ENCODE measurements around the gene NLGN4Y. TPM values are rescaled to one million over a fixed set of nuclear protein-coding genes. Genes with fewer than 3 reads are reported as not detected.
"Not testable (repeated sequence)": the region's sequence is repeated elsewhere in the genome, so short reads cannot be mapped to it uniquely, and the experiment has no call there.

The NLGN4Y gene
- polyA plus RNA-seq, 1 of the 3 experiments (the other 2 are of a cell fraction): not detected

GRCh38 chrY:14860448-14860847 is 336.1 kb downstream of the NLGN4Y start:
- H3K9me3 ChIP-seq: no peaks in the 10 kb centered on the region
- no peak overlapping the region for H2AFZ ChIP-seq (ENCODE audit: low read depth)
- no peak for DNase-seq
- H3K27ac ChIP-seq (ENCODE audit: low read depth in 2 of 2, low read length in 1 of 2): no peak overlapping the region
- no peak overlapping the region for H3K4me2 ChIP-seq
- no peaks in the 10 kb centered on the region for H3K4me1 ChIP-seq (ENCODE audit: control insufficient read depth in 1 of 2, insufficient read depth in 2 of 2, low read depth in 1 of 2, low read length in 1 of 2)
- H3K79me2 ChIP-seq (ENCODE audit: insufficient read depth): no peaks in the 10 kb centered on the region
- H3K9ac ChIP-seq: no peak overlapping the region
- no peaks in the 10 kb centered on the region for H3K36me3 ChIP-seq (replicated peaks in 1 of 2; ENCODE audit: control insufficient read depth in 1 of 2, insufficient read depth in 2 of 2, low read length in 1 of 2)
- H3F3A ChIP-seq (replicated peaks; ENCODE audit: insufficient read depth): no peaks in the 10 kb centered on the region
- ChIA-PET CTCF (no interaction called here), POLR2A (no interaction called here)
- no peaks in the 10 kb centered on the region for H3K27me3 ChIP-seq (ENCODE audit: insufficient read depth)
- no peak overlapping the region for H3K4me3 ChIP-seq (ENCODE audit: low read depth in 2 of 2, low read length in 1 of 2)
- H3K9me2 ChIP-seq: no peaks in the 10 kb centered on the region
- H4K20me1 ChIP-seq (ENCODE audit: insufficient read depth): no peaks in the 10 kb centered on the region
- TF ChIP-seq RAD21 (IDR thresholded peaks at IDR 0.05; ENCODE audit: low read length): no peak
- no peak for TF ChIP-seq MEF2A (IDR thresholded peaks at IDR 0.05; ENCODE audit: borderline replicate concordance, low read depth)
- no peak for TF ChIP-seq POLR2AphosphoS5 (IDR thresholded peaks at IDR 0.05; ENCODE audit: low read depth, low read length)

GRCh38 chrY:14861033-14861432 is 336.7 kb downstream of the NLGN4Y start:
- DNase-seq; H3K9me2 ChIP-seq; H3K4me1 ChIP-seq (ENCODE audit: control insufficient read depth in 1 of 2, insufficient read depth in 2 of 2, low read depth in 1 of 2, low read length in 1 of 2); H3F3A ChIP-seq (replicated peaks; ENCODE audit: insufficient read depth); H3K4me3 ChIP-seq (ENCODE audit: low read depth in 2 of 2, low read length in 1 of 2); H3K79me2 ChIP-seq (ENCODE audit: insufficient read depth); H4K20me1 ChIP-seq (ENCODE audit: insufficient read depth); H3K27ac ChIP-seq (ENCODE audit: low read depth in 2 of 2, low read length in 1 of 2); H3K9ac ChIP-seq; H2AFZ ChIP-seq (ENCODE audit: low read depth); POLR2A ChIA-PET; H3K36me3 ChIP-seq (replicated peaks in 1 of 2; ENCODE audit: control insufficient read depth in 1 of 2, insufficient read depth in 2 of 2, low read length in 1 of 2); CTCF ChIA-PET; H3K9me3 ChIP-seq; H3K4me2 ChIP-seq; H3K27me3 ChIP-seq (ENCODE audit: insufficient read depth): not testable (repeated sequence)
- WGBS (ENCODE audit: low lambda C conversion rate): no CpG with 5 or more reads among the region's 8 CpGs

GRCh38 chrY:14871971-14872370 is 347.6 kb downstream of the NLGN4Y start:
- no peaks in the 10 kb centered on the region for H3F3A ChIP-seq (replicated peaks; ENCODE audit: insufficient read depth)
- no peaks in the 10 kb centered on the region for H3K4me1 ChIP-seq (ENCODE audit: control insufficient read depth in 1 of 2, insufficient read depth in 2 of 2, low read depth in 1 of 2, low read length in 1 of 2)
- DNase-seq: no peak
- H3K9me3 ChIP-seq: no peaks in the 10 kb centered on the region
- ChIA-PET POLR2A (no interaction called here), CTCF (no interaction called here)
- H3K27ac ChIP-seq (ENCODE audit: low read depth in 2 of 2, low read length in 1 of 2): no peak overlapping the region
- H2AFZ ChIP-seq (ENCODE audit: low read depth): no peak overlapping the region
- H3K36me3 ChIP-seq (replicated peaks in 1 of 2; ENCODE audit: control insufficient read depth in 1 of 2, insufficient read depth in 2 of 2, low read length in 1 of 2): no peaks in the 10 kb centered on the region
- no peak overlapping the region for H3K4me3 ChIP-seq (ENCODE audit: low read depth in 2 of 2, low read length in 1 of 2)
- H3K9ac ChIP-seq: no peak overlapping the region
- no peaks in the 10 kb centered on the region for H3K79me2 ChIP-seq (ENCODE audit: insufficient read depth)
- no peak for TF ChIP-seq EP300 (IDR thresholded peaks at IDR 0.05; ENCODE audit: borderline replicate concordance in 1 of 2, low read depth in 1 of 2, low read length in 1 of 2)
- no peak for TF ChIP-seq TEAD4 (IDR thresholded peaks at IDR 0.05; ENCODE audit: borderline replicate concordance, insufficient read depth)
- no peak for TF ChIP-seq POLR2AphosphoS5 (IDR thresholded peaks at IDR 0.05; ENCODE audit: low read depth, low read length)
- TF ChIP-seq NRF1 (IDR thresholded peaks at IDR 0.05; ENCODE audit: low read depth, low read length): no peak
- TF ChIP-seq RAD21 (IDR thresholded peaks at IDR 0.05; ENCODE audit: low read length): no peak
- no peaks in the 10 kb centered on the region for H3K9me2 ChIP-seq
- WGBS (ENCODE audit: low lambda C conversion rate): no CpG with 5 or more reads among the region's 2 CpGs
- H3K4me2 ChIP-seq: no peak overlapping the region
- no peaks in the 10 kb centered on the region for H4K20me1 ChIP-seq (ENCODE audit: insufficient read depth)
- no peaks in the 10 kb centered on the region for H3K27me3 ChIP-seq (ENCODE audit: insufficient read depth)
